Raji (cell line): ENCODE measurements around the gene EPN2.
"Not testable (repeated sequence)": the region's sequence is repeated elsewhere in the genome, so short reads cannot be mapped to it uniquely, and the experiment has no call there.

ENCODE experiments used
- POLR2A ChIP-seq: IDR thresholded peaks from 2 replicates; pipeline ENCODE4 v1.6.1; 2011; ENCODE audit warnings: low read depth, low read length, control low read depth; ENCODE audit not compliant: insufficient read depth

The EPN2 gene

GRCh38 chr17:19237139-19237388 lies at the start of gene EPN2:
Gene EPN2, plus strand, starts transcription at chr17:19237366. Its CDS starts 45,754 bp downstream, at chr17:19283120.
- not testable (repeated sequence) for TF ChIP-seq POLR2A

DNA sequence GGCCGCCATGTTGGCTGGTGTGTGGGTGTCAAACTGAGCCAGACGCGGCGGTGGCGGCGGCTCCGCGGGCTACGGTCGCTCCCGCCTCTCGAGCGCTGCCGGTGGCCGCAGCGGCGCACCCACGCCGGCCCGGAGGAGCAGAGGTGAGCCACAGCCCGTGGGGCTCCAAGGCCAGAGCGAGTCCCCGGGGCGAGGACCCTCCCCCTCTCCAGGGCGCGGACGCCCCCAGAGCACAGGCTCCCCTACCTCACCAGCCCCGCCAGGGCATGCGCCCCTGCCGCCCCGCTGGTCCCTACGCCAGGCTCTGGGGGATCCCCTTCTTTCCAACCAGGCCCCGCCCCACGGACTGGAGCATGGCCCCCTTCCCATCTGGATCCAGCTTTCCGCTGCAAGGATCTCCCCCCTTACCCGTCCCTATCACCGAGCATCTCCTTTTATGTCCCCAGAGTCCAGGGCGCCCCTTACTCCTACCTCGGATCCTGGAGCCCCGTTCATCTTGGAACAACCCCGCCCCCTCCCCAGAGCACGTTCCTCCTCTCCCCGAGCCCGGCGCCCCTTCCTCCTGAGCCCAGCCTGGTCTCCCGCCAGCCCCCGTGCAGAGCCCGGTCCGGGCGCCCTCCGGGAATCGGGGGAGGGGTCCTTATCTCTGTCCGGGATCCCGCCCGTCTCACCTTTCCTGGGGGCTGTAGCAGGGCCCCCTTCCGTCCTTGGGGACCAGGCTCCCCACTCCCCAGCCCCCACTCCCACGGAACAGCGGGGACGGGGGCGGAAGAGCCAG lies 412 bp downstream of the EPN2 start:
- TF ChIP-seq POLR2A = no peak

GRCh38 chr17:19238167-19238505 lies 970 bp downstream of the EPN2 start:
- no peak for TF ChIP-seq POLR2A

DNA sequence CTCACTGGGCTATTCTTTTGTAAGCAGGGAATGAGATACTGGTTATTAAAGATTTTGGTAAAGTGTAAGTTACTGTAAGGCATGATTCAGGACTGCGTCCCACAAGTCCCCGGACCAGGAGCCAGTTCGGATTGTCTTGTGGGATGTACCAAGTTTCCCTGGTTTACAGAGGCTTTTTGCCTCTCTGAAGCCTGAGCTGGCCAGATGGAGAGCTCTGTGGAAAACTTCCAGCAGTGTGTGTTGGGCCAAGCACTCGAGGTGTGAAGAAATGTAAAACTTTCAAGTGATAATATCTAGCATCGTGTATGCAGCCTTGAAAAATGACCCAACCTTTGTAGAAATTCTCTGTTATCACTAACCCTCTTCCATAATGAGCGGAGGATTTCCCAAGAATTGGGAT lies 2.4 kb downstream of the EPN2 start:
- no peak for TF ChIP-seq POLR2A

DNA sequence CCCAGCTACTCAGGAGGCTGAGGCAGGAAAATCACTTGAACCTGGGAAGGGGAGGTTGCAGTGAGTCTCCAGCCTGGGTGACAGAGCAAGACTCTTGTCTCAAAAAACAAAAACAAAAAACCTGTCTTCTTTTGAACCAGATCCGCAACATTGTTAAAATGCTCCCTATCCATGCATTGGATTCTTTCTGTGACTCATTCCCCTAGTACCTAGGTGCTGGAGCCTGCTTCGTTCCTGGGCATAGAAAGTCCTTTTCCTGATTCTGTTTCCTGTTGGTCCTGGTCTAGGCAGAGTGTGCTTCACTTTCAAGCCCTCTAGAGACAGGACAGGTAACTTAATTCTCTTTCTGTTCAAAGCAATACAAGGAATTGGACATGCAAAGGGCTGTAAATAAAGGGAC lies 5.2 kb downstream of the EPN2 start:
- TF ChIP-seq POLR2A = no peak

GRCh38 chr17:19242926-19243325 lies 5.8 kb downstream of the EPN2 start:
- TF ChIP-seq POLR2A = no peak

- TF ChIP-seq POLR2A = no peak
These were observed 6.7 kb downstream of the EPN2 start for GRCh38 chr17:19243838-19244237.

GRCh38 chr17:19244357-19244756 lies 7.2 kb downstream of the EPN2 start:
- TF ChIP-seq POLR2A = no peak

- TF ChIP-seq POLR2A = no peak
These were observed 7.6 kb downstream of the EPN2 start for GRCh38 chr17:19244781-19245180.

GRCh38 chr17:19247473-19247872 lies 10.3 kb downstream of the EPN2 start:
- TF ChIP-seq POLR2A = no peak

- TF ChIP-seq POLR2A = no peak
These were observed 11.2 kb downstream of the EPN2 start for GRCh38 chr17:19248151-19248927.

DNA sequence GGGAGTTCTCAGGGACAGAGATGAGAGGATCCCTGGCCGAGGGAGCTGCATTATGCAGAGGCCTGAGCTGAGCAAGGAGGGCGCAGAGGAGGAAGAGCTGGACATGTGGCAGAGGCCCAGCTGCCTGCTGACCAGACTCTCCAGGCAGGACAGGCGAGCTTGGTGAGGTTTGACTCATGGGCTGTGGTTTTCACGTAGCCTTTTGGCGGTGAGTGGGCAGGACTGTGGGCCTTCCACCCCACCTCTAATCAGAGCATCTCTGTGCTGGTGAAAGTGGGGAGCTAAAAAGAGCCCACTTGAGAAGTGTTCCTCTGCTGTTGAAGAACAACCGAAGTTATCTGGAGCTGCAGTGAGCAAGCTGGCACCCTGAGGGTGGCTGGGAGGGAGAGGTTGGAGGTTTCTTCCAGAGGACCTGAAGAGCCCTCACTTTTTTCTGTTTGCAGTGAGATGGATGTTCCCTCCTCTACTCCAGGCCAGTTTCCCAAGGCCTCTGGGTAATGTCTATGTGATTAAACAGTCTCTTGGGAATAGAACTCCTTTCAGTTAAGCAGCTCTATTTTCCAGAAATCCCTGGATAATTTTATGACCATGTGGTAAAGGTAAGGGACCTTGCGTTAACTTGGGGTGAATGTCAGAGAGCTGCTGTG lies 11.9 kb downstream of the EPN2 start:
- TF ChIP-seq POLR2A = no peak

- no peak for TF ChIP-seq POLR2A
These were observed 12.5 kb downstream of the EPN2 start for GRCh38 chr17:19249681-19250080.

DNA sequence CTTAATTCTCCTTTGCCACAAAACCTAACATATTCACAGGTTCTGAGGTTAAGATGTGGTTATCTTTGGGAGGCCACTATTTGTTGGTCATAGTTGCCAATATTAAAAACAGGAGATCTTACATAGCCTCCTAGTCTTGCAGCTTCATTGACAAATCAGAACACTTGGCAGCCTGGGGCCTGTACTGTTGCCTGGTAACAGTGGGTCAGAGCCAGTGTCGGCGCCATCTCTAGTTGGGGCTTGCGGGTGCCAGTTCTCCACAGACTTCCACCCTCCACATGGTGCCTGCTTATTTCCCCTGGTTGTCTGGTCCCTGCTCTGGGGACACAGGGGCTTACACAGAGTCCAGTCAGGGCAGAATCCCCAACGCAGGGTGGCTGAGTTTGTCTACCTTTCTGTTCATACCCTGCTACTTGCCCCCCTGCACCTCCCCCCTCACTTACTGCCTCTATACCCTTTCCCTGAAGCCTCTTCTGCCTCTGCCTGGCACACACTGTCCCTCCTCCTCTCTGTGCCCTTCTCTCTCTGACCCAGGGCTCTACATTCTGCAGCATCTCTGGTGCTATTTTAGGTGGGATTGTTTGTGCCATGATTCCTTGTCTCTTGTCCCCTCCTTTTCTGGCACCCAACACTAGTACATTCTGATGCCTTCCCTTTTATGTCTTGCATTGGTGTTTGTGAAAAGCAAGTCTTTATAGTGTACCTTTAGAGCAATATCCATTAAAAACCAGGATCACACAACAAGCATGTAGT lies 13.4 kb downstream of the EPN2 start:
- no peak for TF ChIP-seq POLR2A

- no peak for TF ChIP-seq POLR2A
These were observed 15.9 kb downstream of the EPN2 start for GRCh38 chr17:19253112-19253511.
